Mammary epithelial cell (primary cell): Measurements from ENCODE around the gene RIC8B.

Experiments used
- EZH2 ChIP-seq: IDR thresholded peaks from 2 replicates; pipeline ENCODE4 v1.6.1; 2012; ENCODE audit warnings: low read length, inconsistent platforms, borderline replicate concordance
- TF ChIP-seq, protein P1 (sequence below), 2 donors: IDR thresholded peaks in 1 of 2; conservative IDR thresholded peaks in 1 of 2; 2 replicates each; pipeline ENCODE4 v1.5.1; 2011 to 2012; ENCODE audit warnings: inconsistent platforms in 2 of 2, low read length in 2 of 2, mild to moderate bottlenecking in 2 of 2, control low read depth in 1 of 2, low read depth in 1 of 2; ENCODE audit not compliant: insufficient read depth in 1 of 2; ENCODE audit errors: extremely low read depth in 1 of 2

DNA sequence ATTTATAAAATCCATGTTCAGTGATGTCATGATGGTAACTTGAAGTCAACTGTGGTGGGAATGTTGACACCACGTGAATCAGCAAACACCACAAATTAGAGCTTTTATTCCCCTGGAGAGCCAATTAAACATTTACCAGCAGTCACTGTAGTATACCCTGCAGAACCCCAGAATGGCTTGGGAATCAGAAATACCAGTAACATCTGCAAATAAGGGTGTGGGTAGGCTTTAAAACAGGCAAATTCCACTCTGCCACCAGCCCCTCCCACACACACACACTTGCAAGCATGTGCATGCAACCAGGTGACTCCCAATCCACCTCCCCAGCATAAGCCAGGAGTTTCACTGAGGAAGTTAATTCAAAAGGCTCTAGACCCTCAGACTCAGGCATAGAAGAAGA, 117.6 kb downstream of the RIC8B start:
- TF ChIP-seq EZH2 = no peak
- TF ChIP-seq, protein P1, sequence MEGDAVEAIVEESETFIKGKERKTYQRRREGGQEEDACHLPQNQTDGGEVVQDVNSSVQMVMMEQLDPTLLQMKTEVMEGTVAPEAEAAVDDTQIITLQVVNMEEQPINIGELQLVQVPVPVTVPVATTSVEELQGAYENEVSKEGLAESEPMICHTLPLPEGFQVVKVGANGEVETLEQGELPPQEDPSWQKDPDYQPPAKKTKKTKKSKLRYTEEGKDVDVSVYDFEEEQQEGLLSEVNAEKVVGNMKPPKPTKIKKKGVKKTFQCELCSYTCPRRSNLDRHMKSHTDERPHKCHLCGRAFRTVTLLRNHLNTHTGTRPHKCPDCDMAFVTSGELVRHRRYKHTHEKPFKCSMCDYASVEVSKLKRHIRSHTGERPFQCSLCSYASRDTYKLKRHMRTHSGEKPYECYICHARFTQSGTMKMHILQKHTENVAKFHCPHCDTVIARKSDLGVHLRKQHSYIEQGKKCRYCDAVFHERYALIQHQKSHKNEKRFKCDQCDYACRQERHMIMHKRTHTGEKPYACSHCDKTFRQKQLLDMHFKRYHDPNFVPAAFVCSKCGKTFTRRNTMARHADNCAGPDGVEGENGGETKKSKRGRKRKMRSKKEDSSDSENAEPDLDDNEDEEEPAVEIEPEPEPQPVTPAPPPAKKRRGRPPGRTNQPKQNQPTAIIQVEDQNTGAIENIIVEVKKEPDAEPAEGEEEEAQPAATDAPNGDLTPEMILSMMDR (conservative IDR thresholded peaks at IDR 0.05 in 1 of 2, IDR thresholded peaks at IDR 0.05 in 1 of 2; ENCODE audit: extremely low read depth in 1 of 2, insufficient read depth in 1 of 2, low read depth in 1 of 2, low read length in 2 of 2) = no peak
